Posterior vena cava (tissue), 2 donors: ENCODE data around the gene SYK. TPM values are rescaled to one million over a fixed set of nuclear protein-coding genes. Genes with fewer than 3 reads are reported as not detected.

ENCODE experiments used
- total RNA-seq, 2 donors: library from RNA; stranded (reverse); fragmentation: NEBNext Ultra II Directional; extraction: Animal tissue kit (Norgen Biotek cat#: 25700); gene quantifications; one replicate each; pipeline ENCODE4 v1.2.1, GENCODE V29; 2021
- donor health status: DM: yes; HTN: yes; CAD: no.
- donor health status: DM: yes; HTN: yes; CAD: no.

SYK gene
- total RNA-seq, 2 donors from 2014 or later, result 13.2 to 19.5 TPM

Other genes starting within 250 kb of the SYK start
- gene DIRAS2, start 159.0 kb upstream of the SYK start, total RNA-seq, result not detected